GM19452 (cell line): Measurements from ENCODE around the gene SCAMP3.

Experiments used
- ATAC-seq: cut with Tn5 transposase; IDR thresholded peaks from one replicate; pipeline ENCODE4 v1.9.1; 2021; ENCODE audit not compliant: unreplicated experiment

SCAMP3 gene

DNA sequence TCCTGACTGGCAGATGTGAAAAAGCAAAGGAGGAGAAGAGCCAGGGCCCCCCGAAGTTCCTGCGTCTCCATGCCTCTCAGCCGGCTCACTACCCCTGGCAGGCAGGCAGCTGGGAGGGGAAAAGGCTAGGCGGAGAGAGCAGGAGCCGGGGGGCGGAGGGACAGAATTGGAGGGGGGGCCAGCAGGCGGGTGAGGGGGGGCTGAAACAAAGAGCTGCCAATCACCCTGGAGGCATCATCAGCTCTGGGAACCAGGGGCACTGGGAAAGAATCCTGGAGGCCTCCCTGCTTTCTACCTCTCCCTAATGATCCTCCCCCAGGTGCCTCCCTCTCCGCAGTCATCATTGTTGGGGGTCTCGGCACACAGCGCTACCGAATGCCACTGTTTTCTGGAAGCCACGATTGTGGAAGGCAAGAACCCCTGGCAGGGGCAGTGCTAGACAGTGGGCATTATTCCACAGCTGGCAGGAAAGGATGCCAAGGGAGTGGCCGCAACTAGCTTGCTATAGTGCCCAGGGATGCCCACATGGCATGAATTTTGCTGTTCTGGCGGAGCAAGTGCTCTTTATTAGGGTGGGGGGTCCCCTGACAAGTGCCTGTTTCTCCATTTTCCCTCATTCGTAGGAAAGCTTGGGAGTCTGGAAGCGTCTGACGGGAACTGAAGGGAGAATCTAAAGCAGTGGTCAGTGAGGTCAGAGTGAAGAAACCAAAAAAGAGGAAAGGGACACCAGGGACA is 54.2 kb downstream of the SCAMP3 start, which contains the start of gene THBS3:
TSS of gene THBS3 (minus strand) at position 92 of the 735 bp plus-strand sequence. CDS start at position 71, 21 bp downstream.
- no peak for ATAC-seq

- no peak for ATAC-seq
Observed at GRCh38 chr1:155206891-155207805, 55.0 kb downstream of the SCAMP3 start.
